Tibial nerve (tissue), 3 donors: Measurements from ENCODE around the gene COL6A3.

Source experiments
- POLR2A ChIP-seq, 2 donors: fragments of 450-650 bp; IDR thresholded peaks; one replicate each; pipeline ENCODE4 v1.6.1; 2017; ENCODE audit warnings: antibody characterized with exemption in 2 of 2, mild to moderate bottlenecking in 2 of 2, moderate library complexity in 2 of 2
- TF ChIP-seq, protein P1 (sequence below), 5 experiments: fragments of 200-600 bp in 3 of 5; fragments of 450-650 bp in 2 of 5; sonication (generic) in 3 of 5; IDR thresholded peaks; one replicate each; pipeline ENCODE4 v1.5.1; 2016 to 2019; ENCODE audit warnings: antibody characterized with exemption in 5 of 5, mild to moderate bottlenecking in 3 of 5, moderate library complexity in 2 of 5

DNA sequence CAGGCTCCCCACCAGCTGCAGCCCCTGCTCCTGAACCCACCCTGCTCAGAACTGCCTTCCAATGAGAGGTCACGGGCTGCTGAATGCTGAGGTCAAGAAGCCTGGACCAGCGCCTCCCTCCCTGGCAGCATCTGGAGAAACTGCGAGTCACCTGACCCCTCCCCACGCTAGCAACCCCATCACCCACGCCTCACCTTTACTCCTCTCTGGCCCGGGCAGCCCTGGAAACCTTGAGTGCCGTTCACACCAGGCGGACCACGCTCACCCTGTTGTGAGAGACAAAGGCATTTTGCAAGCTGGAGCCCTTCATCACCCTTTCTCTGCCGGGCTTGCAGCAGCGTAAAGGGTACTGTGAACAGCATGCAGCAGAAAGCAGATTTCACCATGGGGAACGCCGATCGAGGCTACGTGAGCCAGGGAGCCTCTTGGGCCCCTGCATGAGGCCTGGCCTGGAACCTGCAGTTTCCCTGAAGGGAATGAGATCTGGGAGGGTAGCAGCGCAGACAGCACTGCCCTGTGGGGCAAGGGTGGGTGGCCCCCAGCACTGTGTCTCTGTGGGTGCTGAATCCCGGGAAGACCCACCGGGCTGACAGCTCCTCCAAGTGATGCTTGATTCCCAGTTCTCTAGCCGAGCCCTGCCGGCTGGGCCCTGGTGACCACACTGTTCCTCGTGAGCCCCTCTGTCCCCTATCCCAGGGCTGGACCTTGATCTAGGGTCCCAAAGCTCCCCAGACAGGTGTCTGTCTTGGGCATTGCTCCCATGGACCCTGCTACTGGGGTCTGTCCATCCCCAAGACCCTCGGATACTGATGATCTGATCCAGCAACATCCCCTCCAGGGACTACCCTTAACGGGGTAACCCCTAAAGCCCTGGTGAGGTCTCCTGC lies 53.8 kb downstream of the COL6A3 start:
- TF ChIP-seq, protein P1, sequence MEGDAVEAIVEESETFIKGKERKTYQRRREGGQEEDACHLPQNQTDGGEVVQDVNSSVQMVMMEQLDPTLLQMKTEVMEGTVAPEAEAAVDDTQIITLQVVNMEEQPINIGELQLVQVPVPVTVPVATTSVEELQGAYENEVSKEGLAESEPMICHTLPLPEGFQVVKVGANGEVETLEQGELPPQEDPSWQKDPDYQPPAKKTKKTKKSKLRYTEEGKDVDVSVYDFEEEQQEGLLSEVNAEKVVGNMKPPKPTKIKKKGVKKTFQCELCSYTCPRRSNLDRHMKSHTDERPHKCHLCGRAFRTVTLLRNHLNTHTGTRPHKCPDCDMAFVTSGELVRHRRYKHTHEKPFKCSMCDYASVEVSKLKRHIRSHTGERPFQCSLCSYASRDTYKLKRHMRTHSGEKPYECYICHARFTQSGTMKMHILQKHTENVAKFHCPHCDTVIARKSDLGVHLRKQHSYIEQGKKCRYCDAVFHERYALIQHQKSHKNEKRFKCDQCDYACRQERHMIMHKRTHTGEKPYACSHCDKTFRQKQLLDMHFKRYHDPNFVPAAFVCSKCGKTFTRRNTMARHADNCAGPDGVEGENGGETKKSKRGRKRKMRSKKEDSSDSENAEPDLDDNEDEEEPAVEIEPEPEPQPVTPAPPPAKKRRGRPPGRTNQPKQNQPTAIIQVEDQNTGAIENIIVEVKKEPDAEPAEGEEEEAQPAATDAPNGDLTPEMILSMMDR (IDR thresholded peaks at IDR 0.05), result no peak
- TF ChIP-seq POLR2A (IDR thresholded peaks at IDR 0.05), result no peak
